Calu3 (cell line): ENCODE results near the gene DECR2. TPM values are rescaled to one million over a fixed set of nuclear protein-coding genes. Genes with fewer than 3 reads are reported as not detected.

Experiments
- BruUV-seq: library from RNA; stranded (reverse); fragments of 400-500 nt; replicated peaks from 2 replicates; lab custom pipeline; 2021; lab: Mats Ljungman, UMichigan
- CTCF ChIA-PET: fragments of 300-600 bp; sonication (Branson Sonifier 250); formaldehyde crosslinking; loops from one replicate; lab custom pipeline; 2022; ENCODE audit warnings: antibody characterized with exemption; lab: Charles Lee
- DNase-seq: peaks from one replicate; pipeline ENCODE4 v3.0.0; 2022
- H3K27ac Mint-ChIP-seq: one replicate; pipeline ENCODE4 v1.8.0; 2022; ENCODE audit warnings: mixed read lengths; ENCODE audit not compliant: unreplicated experiment
- H3K27me3 Mint-ChIP-seq: one replicate; pipeline ENCODE4 v1.8.0; 2022; ENCODE audit warnings: mixed read lengths; ENCODE audit not compliant: unreplicated experiment
- H3K36me3 Mint-ChIP-seq: one replicate; pipeline ENCODE4 v1.8.0; 2022; ENCODE audit warnings: mild to moderate bottlenecking, moderate library complexity, mixed read lengths; ENCODE audit not compliant: insufficient read depth, unreplicated experiment
- H3K4me1 Mint-ChIP-seq: one replicate; pipeline ENCODE4 v1.8.0; 2022; ENCODE audit warnings: mild to moderate bottlenecking, low read depth, mixed read lengths; ENCODE audit not compliant: unreplicated experiment
- H3K4me3 Mint-ChIP-seq: one replicate; pipeline ENCODE4 v1.8.0; 2022; ENCODE audit warnings: mild to moderate bottlenecking, low read depth, moderate library complexity, mixed read lengths; ENCODE audit not compliant: unreplicated experiment
- H3K9me3 Mint-ChIP-seq: one replicate; pipeline ENCODE4 v1.8.0; 2022; ENCODE audit warnings: low read depth, mixed read lengths; ENCODE audit not compliant: unreplicated experiment
- CTCF ChIP-seq: fragments of 200-600 bp; IDR thresholded peaks from one replicate; pipeline ENCODE4 v1.8.0; 2022; ENCODE audit warnings: antibody characterized with exemption; ENCODE audit not compliant: unreplicated experiment
- intact Hi-C: fragments of 100-400 bp; cut with micrococcal nuclease; formaldehyde crosslinking; loops from one replicate; pipeline ENCODE4 v1.10.0; 2022; ENCODE audit not compliant: unreplicated experiment
- total RNA-seq: library from RNA; stranded (reverse); gene quantifications from 2 replicates; pipeline ENCODE4 v1.2.3, GENCODE V29; 2022

DECR2 gene
- total RNA-seq, 1 experiment from 2014 or later: 41.2 TPM

- H3K27me3 Mint-ChIP-seq: no peaks in the 10 kb centered on the region
- intact Hi-C loops: no loop called here
- no peaks in the 10 kb centered on the region for H3K36me3 Mint-ChIP-seq
- H3K9me3 Mint-ChIP-seq: no peaks in the 10 kb centered on the region
- H3K4me3 Mint-ChIP-seq: no peak overlapping the region
- BruUV-seq: no TSS peak
- no peak for DNase-seq
- peaks cover 11% of the 10 kb centered on the region for H3K4me1 Mint-ChIP-seq
- no peak for TF ChIP-seq CTCF
- H3K27ac Mint-ChIP-seq: no peak overlapping the region
- CTCF ChIA-PET: no interaction called here
These were observed 48.7 kb downstream of the DECR2 start for GRCh38 chr16:450385-450784.

GRCh38 chr16:450785-451512 lies 49.3 kb downstream of the DECR2 start:
- CTCF ChIA-PET: interaction anchor here (0.6 kb wide), 1 partner anchor 9 kb away, joined by 3 read pairs; no protein-coding TSS in a partner anchor
- Mint-ChIP-seq H3K4me1 (peaks cover 11% of the 10 kb centered on the region), H3K9me3 (no peaks in the 10 kb centered on the region), H3K4me3 (no peak overlapping the region), H3K36me3 (no peaks in the 10 kb centered on the region), H3K27me3 (no peaks in the 10 kb centered on the region), H3K27ac (no peak overlapping the region)
- TF ChIP-seq CTCF: no peak
- no peak for DNase-seq
- intact Hi-C loops: no loop called here
- BruUV-seq: no TSS peak

- H3K4me3 Mint-ChIP-seq: no peak overlapping the region
- DNase-seq: no peak
- intact Hi-C loops: no loop called here
- peaks cover 30% of the 10 kb centered on the region for H3K4me1 Mint-ChIP-seq
- H3K27ac Mint-ChIP-seq: no peak overlapping the region
- no TSS peak for BruUV-seq
- no peaks in the 10 kb centered on the region for H3K9me3 Mint-ChIP-seq
- H3K27me3 Mint-ChIP-seq: no peaks in the 10 kb centered on the region
- H3K36me3 Mint-ChIP-seq: no peaks in the 10 kb centered on the region
- no peak for TF ChIP-seq CTCF
- CTCF ChIA-PET: no interaction called here
These were observed 52.8 kb downstream of the DECR2 start for GRCh38 chr16:454397-454940.

- Mint-ChIP-seq H3K4me3 (no peak overlapping the region), H3K27ac (no peak overlapping the region), H3K9me3 (no peaks in the 10 kb centered on the region), H3K27me3 (no peaks in the 10 kb centered on the region), H3K36me3 (no peaks in the 10 kb centered on the region), H3K4me1 (peaks cover 26% of the 10 kb centered on the region)
- TF ChIP-seq CTCF: no peak
- no TSS peak for BruUV-seq
- no peak for DNase-seq
- intact Hi-C loops: no loop called here
- CTCF ChIA-PET: no interaction called here
These were observed 53.8 kb downstream of the DECR2 start for GRCh38 chr16:455453-455852.
